ENCODE results near the gene WWOX. TPM values are rescaled to one million over a fixed set of nuclear protein-coding genes. Genes with fewer than 3 reads are reported as not detected.

Gene WWOX
- total and polyA plus RNA-seq, 2 of the 13 experiments (the other 11 are each of a cell fraction or from before 2014, with no cell fraction given) = 9.1 to 37.4 TPM

DNA sequence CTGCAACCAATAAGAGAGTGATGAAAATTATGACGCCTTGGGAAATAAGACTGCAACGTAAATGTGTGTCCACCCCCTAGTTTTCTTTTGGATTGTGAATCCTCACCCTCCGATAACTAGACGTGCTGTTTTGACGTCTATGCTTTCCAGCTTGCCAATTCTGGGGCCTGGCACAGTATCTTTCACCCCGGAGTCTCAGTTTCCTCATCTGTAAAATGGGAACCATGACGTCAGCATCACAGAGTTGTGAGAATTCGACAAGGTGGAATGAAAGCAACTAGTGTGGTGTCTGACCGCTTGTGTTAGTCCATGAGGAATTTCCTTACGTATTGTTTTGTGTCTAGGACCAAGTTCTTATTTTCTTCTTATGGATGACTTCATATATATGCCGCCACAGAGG is 37.7 kb downstream of the WWOX start:
- no peak overlapping the region for H2AFZ ChIP-seq (ENCODE audit: low read length)
- ATAC-seq = no peak
- no peak for FAIRE-seq
- peaks cover 9% of the 10 kb centered on the region; the same call in 1 of the 2 replicates for H3K9me3 ChIP-seq (ENCODE audit: low read length)
- intact Hi-C loops (cut with micrococcal nuclease; ENCODE audit: unreplicated experiment) = no loop called here
- no TSS peak for BruUV-seq (replicated peaks)
- H3K4me2 ChIP-seq (ENCODE audit: low read depth, low read length) = no peak overlapping the region
- CTCF ChIA-PET (ENCODE audit: low intra/inter-chr PET ratio, low total read pairs) = no interaction called here
- H3K9ac ChIP-seq (ENCODE audit: insufficient read depth, low read depth, low read length) = no peak overlapping the region
- no peak overlapping the region for H3K4me3 ChIP-seq (replicated peaks in 1 of 3; ENCODE audit: insufficient read depth in 1 of 3, low read depth in 2 of 3, low read length in 3 of 3)
- no peak overlapping the region for H3K27ac ChIP-seq (ENCODE audit: extremely low read length, insufficient read depth, low read length)
- in situ Hi-C loops (cut with HindIII; ENCODE audit: extremely low pct_ligation_motif_present, low pct_unique_long_range_greater_than_20kb) = no loop called here
- 96% methylated on average over 11 of the region's 11 CpGs for WGBS (ENCODE audit: low lambda C conversion rate)
- TF ChIP-seq ZNF256 (CRISPR knock-in tag; conservative IDR thresholded peaks at IDR 0.05) (no peak), ZNF629 (CRISPR knock-in tag; conservative IDR thresholded peaks at IDR 0.05) (peak; percentile 90), NFE2L2 (IDR thresholded peaks at IDR 0.05; ENCODE audit: low read length) (no peak), RARA (CRISPR knock-in tag; IDR thresholded peaks at IDR 0.05) (no peak), ZMYM3 (CRISPR knock-in tag; IDR thresholded peaks at IDR 0.05) (0 out of 2 replicates have a peak, but pooled peaks have one; percentile 47)
- no peaks in the 10 kb centered on the region for H3K79me2 ChIP-seq (ENCODE audit: insufficient read depth, low read length)
- H3K27me3 ChIP-seq (ENCODE audit: control insufficient read depth in 1 of 2, insufficient read depth in 2 of 2, low read length in 2 of 2) = no peaks in the 10 kb centered on the region
- H4K20me1 ChIP-seq (ENCODE audit: insufficient read depth, low read length) = no peaks in the 10 kb centered on the region
- no peak for DNase-seq (ENCODE audit: low spot score)
- H3K36me3 ChIP-seq (replicated peaks in 1 of 2; ENCODE audit: control insufficient read depth in 1 of 2, insufficient read depth in 2 of 2, low read length in 2 of 2) = no peaks in the 10 kb centered on the region; a peak in 1 of 5 replicates
- POLR2A ChIA-PET = no interaction called here
- H3K4me1 ChIP-seq (ENCODE audit: insufficient read depth, low read length) = peaks cover 49% of the 10 kb centered on the region

DNA sequence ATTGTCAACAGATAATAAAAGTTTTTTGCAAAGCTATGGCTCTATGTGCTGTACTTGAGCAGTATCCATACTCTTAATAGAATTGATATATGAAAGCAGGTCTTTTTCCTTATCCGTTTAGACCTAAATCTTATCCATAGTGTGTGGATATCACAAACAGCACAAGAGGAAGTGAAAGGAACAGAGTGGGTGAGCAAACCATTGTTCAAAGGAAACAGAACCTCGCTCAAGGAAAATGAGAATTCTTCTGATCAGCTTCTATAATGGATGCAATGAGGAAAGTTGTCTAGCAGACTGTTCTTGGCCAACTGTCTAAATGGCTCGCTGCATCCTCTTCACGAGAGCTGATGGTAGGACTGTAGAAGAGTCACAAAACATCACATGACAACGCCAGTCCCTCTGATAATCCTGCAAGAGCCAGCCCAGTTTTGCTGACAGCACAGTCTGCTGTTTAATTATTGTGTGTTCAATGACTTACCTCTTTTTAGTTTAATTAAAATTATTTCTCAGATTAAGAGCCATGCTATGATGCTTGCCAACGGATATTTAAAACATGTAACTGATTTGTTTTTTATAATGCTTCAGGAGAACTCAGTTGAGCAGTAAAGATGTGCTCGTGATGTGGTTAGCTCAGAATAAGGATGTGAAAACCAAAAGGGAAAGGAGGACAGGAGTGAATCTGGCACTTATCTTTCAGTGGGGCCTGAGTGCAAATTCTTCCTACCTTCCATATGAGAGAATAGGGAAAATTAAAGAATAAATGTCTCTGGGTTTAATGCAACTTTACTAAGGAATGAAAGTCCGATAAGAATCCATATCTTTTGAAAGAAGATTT is 38.5 kb downstream of the WWOX start:
- FAIRE-seq (no peak), ATAC-seq (no peak), DNase-seq (ENCODE audit: low spot score) (no peak)
- Histone ChIP-seq H3K27me3 (ENCODE audit: control insufficient read depth in 1 of 2, insufficient read depth in 2 of 2, low read length in 2 of 2) (no peaks in the 10 kb centered on the region), H3K9ac (ENCODE audit: insufficient read depth, low read depth, low read length) (no peak overlapping the region), H3K9me3 (ENCODE audit: low read length) (peaks cover 9% of the 10 kb centered on the region; the same call in 1 of the 2 replicates), H3K79me2 (ENCODE audit: insufficient read depth, low read length) (no peaks in the 10 kb centered on the region), H4K20me1 (ENCODE audit: insufficient read depth, low read length) (no peaks in the 10 kb centered on the region), H3K27ac (ENCODE audit: extremely low read length, insufficient read depth, low read length) (no peak overlapping the region), H3K4me3 (replicated peaks in 1 of 3; ENCODE audit: insufficient read depth in 1 of 3, low read depth in 2 of 3, low read length in 3 of 3) (no peak overlapping the region), H3K4me1 (ENCODE audit: insufficient read depth, low read length) (peaks cover 42% of the 10 kb centered on the region), H2AFZ (ENCODE audit: low read length) (no peak overlapping the region), H3K4me2 (ENCODE audit: low read depth, low read length) (no peak overlapping the region), H3K36me3 (replicated peaks in 1 of 2; ENCODE audit: control insufficient read depth in 1 of 2, insufficient read depth in 2 of 2, low read length in 2 of 2) (no peaks in the 10 kb centered on the region; a peak in 1 of 5 replicates)
- BruUV-seq (replicated peaks) = no TSS peak
- in situ Hi-C loops (cut with HindIII; ENCODE audit: extremely low pct_ligation_motif_present, low pct_unique_long_range_greater_than_20kb) = no loop called here
- 97% methylated on average over 8 of the region's 8 CpGs for whole genome bisulfite sequencing (ENCODE audit: low lambda C conversion rate)
- intact Hi-C loops (cut with micrococcal nuclease; ENCODE audit: unreplicated experiment) = no loop called here
- ChIA-PET POLR2A (no interaction called here), CTCF (ENCODE audit: low intra/inter-chr PET ratio, low total read pairs) (no interaction called here)
- TF ChIP-seq ZNF382 (CRISPR knock-in tag; IDR thresholded peaks at IDR 0.05; ENCODE audit: borderline replicate concordance) = no peak
- no peak for TF ChIP-seq MATR3 (CRISPR knock-in tag; IDR thresholded peaks at IDR 0.05)
- TF ChIP-seq GLI4 (CRISPR knock-in tag; IDR thresholded peaks at IDR 0.05; ENCODE audit: borderline replicate concordance) = no peak
- no peak for TF ChIP-seq POLR2AphosphoS5 (IDR thresholded peaks at IDR 0.05; ENCODE audit: low read depth, low read length)
- no peak for TF ChIP-seq ZNF766 (CRISPR knock-in tag; IDR thresholded peaks at IDR 0.05; ENCODE audit: borderline replicate concordance)
- TF ChIP-seq ZFP36L1 (CRISPR knock-in tag; IDR thresholded peaks at IDR 0.05) = no peak
- no peak for TF ChIP-seq MYC (CRISPR knock-in tag; IDR thresholded peaks at IDR 0.05; ENCODE audit: borderline replicate concordance)
- no peak for TF ChIP-seq ZSCAN20 (CRISPR knock-in tag; IDR thresholded peaks at IDR 0.05; ENCODE audit: borderline replicate concordance)
- TF ChIP-seq NFE2 (CRISPR knock-in tag; IDR thresholded peaks at IDR 0.05) = no peak
- TF ChIP-seq, protein P1, sequence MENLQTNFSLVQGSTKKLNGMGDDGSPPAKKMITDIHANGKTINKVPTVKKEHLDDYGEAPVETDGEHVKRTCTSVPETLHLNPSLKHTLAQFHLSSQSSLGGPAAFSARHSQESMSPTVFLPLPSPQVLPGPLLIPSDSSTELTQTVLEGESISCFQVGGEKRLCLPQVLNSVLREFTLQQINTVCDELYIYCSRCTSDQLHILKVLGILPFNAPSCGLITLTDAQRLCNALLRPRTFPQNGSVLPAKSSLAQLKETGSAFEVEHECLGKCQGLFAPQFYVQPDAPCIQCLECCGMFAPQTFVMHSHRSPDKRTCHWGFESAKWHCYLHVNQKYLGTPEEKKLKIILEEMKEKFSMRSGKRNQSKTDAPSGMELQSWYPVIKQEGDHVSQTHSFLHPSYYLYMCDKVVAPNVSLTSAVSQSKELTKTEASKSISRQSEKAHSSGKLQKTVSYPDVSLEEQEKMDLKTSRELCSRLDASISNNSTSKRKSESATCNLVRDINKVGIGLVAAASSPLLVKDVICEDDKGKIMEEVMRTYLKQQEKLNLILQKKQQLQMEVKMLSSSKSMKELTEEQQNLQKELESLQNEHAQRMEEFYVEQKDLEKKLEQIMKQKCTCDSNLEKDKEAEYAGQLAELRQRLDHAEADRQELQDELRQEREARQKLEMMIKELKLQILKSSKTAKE (CRISPR knock-in tag; IDR thresholded peaks at IDR 0.05; ENCODE audit: borderline replicate concordance) = no peak
- TF ChIP-seq DNMT3B (CRISPR knock-in tag; conservative IDR thresholded peaks at IDR 0.05) = no peak
- TF ChIP-seq ZNF788 (CRISPR knock-in tag; IDR thresholded peaks at IDR 0.05; ENCODE audit: borderline replicate concordance) = no peak
- no peak for TF ChIP-seq TOE1 (CRISPR knock-in tag; IDR thresholded peaks at IDR 0.05)
